HG03280 (cell line): Measurements from ENCODE around the gene OSM.

ENCODE experiments used
- ATAC-seq: cut with Tn5 transposase; IDR thresholded peaks from one replicate; pipeline ENCODE4 v1.9.1; 2021; ENCODE audit warnings: mild to moderate bottlenecking, moderate library complexity; ENCODE audit not compliant: unreplicated experiment

OSM gene

DNA sequence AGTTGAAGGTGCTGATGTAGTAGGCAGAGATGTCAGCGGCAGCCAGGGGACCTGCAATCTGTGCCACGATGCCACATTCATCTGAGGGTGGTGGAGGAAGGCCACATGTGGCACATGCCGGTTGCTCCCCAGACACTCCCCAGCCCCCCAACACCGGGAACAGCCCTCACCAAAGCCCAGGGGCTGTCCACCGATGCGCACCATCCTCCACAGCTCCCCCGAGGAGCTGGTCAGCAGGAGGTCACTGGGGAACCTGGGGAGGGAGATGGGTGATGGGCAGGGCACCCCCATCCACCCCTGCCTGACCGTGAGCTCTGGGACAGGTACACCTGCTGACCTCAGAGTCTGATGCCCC lies 19.2 kb upstream of the OSM start:
- no peak for ATAC-seq

- ATAC-seq: no peak
Measured at GRCh38 chr22:30285176-30285845, 18.7 kb upstream of the OSM start.

- ATAC-seq: no peak
Measured at GRCh38 chr22:30284666-30285065, 18.0 kb upstream of the OSM start.

DNA sequence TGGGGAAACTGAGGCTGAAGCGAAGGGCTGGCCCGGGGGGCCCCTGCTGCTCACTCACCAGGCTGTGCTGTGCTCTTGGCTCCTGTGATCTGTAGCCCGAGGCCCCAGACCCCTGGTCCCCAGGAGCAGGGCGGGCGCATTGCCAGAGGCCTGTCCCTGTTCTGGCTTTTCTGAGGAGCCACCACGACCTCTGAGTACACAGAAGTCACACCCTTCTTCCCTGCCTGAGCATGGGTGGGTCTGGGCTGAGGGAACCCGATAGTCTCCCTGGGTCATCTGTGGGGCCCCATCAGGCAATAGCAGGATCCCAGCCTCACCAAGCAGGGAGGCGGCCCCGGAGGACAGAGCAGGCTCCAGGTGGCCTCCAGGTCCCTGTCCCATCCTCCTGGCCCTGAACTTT lies 17.5 kb upstream of the OSM start:
- ATAC-seq: no peak

DNA sequence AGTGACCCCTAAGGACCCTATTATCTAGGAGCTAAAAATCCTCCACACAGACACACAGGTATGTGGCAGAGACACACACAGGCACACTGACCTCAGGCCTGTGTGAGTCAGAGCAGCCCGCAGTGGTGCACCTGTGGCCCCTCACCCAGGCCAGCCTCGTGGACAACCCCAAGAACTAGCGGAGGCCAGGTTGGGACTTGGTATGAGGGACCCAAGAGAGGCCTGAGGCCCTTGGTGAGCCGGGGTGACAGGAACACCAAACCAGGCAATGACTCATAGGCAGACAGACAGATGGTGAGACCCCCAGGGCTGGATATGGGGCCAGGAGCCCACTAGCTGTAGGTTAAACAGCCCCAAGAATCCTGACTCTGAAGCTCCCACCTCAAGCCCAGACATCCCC lies 16.7 kb upstream of the OSM start:
- ATAC-seq: no peak

DNA sequence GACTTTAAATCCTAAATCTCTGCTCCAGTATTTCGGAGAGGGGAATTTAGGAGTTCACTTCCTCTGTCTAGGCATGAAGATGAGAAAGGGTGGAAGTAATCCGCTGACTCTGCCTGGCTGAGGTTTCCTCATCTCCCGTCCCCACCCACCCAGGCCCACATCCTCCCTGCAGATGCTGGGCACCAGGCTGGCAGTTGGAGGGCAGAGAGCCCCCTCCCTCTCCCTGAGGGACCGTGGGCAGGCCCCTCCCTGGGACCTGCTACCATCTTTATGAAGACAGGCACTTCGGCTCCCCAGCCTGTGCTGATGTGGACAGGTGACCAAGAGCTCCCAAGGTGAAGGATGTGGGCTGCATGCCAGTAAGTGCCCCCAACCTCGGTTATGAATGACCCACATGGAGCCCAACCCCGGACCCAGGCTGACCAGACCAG lies 16.0 kb upstream of the OSM start:
- no peak for ATAC-seq

DNA sequence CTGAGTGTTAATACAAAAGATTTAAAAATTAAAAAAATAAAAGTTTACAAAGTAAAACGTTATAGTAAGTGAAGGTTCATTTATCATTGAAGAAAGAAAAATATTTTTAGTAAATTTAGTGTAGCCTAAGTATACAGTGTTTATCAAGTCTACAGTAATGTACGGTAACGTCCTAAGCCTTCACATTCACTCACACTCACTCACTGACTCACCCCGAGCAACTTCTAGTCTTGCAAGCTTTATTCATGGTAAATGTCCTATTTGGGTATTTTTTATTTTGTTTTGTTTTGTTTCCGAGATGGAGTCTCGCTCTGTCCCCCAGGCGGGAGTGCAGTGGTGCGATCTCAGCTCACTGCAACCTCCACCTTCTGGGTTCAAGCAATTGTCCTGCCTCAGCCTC lies 13.9 kb upstream of the OSM start:
- no peak for ATAC-seq

DNA sequence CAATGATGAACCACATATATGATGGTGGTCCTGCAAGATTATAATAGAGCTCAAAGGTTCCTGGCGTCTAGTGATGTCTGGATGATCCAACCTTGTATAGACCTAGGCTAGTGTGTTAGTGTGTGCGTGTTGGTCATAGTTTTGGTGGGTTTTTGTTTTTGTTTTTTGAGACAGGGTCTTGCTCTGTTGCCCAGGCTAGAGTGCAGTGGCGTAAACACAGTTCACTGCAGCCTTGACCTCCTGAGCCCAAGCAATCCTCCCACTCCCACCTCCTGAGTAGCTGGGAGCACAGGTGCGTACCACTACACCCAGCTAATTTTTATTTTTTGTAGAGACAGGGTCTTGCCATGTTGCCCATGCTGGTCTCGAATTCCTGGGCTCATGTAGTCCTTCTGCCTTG lies 13.3 kb upstream of the OSM start:
- no peak for ATAC-seq

- ATAC-seq: no peak
Measured at GRCh38 chr22:30279046-30279788, 12.6 kb upstream of the OSM start.

DNA sequence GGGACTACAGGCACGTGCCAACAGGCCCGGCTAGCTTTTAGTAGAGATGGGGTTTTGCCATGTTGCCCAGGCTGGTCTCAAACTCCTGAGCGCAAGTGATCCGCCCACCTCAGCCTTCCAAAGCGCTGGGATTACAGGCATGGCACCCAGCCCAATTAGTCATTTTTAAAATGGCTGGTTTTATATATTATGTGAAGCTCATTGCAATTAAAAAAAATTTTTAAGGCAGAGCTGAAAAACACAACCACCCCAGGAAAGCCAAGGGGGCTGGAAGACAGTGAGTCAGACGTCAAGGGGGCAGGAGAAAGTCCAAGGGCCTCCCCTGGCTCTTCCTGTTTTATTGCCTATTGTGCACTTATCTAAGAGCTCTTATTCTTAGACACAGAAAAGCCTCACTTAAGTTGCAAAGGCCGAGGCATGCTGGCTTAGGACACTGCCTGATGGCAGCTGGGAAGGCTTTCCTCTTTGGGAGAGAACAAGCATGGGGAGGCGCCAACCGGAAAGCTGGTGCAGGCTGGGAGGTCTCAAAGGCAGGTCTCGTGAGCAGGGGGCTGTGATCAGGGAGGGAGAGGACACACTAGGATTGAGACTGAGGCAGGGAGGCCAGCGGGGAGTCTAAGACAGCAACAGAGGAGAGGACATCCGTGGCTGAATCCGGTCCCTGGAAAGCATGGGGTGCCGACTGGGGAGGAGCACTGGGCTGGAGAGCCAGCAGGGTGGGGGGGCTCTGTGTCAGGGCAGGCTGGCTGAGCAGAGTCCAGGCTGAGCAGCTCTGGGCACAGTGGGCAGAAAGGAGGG lies 11.1 kb upstream of the OSM start:
- no peak for ATAC-seq

DNA sequence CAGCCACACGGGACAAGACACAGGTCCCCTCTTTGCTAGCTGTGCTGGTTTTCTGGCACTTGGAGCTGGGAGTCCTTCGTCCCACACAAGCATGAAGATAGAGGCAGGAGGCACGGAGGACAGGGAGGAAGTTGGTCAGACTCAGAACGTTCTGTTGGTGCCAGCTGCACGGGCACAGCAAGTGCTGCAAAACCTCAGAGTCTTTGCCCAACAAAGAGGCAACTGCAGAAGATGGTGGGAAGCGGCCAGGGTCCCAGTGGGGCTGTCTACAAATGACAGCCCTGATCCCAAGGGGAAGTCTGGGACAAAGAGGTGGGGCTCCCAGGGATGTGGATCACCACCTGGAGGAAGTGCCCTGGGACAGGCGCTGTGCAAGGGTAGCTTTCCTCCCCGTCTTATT lies 9.4 kb upstream of the OSM start:
- ATAC-seq: no peak

GRCh38 chr22:30275625-30276024 lies 9.0 kb upstream of the OSM start:
- no peak for ATAC-seq

DNA sequence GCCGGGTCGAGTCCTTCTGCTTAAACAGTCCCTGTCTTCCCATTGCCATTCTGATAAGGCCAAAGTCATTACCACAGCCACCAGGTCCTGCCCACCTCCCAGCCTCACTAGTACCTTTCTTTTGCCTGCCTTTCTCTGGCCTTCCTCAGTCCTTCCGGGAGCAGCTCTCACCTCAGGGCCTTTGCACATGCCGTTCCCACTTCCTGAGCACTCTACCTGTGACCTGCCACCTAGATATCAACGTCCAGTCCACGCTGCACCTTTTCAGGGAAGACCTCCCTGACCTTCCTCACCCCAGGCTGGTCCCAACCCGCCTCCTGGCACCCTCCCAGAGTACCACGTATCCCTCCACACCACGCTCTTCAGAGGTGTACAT lies 7.8 kb upstream of the OSM start:
- no peak for ATAC-seq

GRCh38 chr22:30273711-30274436 lies 7.2 kb upstream of the OSM start:
- ATAC-seq: no peak

DNA sequence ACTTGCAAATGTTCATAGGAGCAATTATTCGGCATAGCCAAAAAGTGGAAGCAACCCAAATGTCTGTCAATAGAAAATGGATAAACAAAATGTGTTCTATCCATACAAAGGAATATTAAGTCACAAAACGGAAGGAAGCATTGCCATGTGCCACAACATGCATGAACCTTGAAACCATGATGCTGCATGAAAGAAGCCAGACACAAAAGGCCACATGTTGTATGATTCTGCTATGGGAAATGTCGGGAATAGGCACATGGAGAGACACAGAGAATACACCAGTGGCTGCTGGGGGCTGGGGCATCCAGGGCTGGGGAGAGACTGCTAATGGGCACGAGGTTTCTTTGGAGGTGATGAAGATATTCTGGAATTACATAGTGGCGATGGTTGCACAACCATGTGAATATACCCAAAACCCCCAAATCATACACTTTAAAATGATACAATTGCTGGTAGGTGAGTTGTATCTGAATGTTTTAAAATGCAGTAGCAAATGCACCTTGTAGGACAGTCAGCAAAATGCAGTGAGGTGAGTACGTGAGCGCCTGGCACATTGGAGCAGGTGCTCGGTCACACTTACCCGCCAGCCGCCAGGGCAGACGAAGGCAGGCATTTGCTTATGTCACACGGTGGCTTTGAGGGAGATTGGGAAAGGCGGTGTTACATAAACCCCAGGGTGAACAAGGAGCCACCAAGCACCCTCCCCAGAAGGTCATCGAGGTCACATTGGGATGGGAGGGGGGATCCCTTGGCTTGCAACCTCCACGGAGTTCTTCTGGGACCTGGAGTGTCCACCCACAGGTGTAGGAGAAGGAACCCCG lies 6.3 kb upstream of the OSM start:
- ATAC-seq: no peak

DNA sequence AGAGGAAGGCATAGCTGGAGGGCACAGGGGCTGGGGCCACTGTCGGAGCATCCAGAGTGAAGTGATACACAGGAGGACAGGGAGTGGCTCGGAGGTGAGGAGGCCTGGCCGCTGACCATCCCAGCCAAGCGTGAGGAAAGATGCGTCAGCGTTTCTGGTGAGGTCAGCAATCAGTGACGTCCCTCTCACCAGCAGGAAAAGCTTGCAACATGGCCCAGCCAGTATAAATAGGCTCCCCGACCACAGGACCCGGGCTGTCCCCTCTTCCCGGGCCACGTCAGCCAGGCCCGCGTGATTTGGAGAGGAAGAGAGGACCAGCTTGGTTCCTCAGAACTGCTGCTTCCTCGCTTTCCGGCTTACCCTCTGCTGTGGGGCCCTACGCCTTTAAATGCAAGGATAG lies 4.2 kb upstream of the OSM start:
- no peak for ATAC-seq

DNA sequence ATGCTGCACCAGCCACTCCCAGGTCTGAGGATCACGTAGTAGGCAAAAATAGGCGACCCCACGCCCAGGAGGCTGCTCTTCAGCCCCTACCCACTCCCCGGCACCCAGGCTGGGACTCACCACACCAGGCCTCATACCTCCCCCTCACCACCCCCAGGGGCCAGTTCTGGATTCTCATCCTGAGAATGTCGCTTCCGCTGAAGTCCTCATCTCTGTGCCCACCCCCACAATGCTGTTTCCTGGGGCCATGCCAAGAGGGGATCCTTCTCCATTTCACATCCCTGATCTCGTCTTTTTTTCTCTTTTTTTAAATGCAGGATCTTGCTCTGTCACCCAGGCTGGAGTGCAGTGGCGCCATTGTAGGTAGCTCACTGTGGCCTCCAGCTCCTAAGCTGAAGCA lies 1.7 kb upstream of the OSM start:
- no peak for ATAC-seq

GRCh38 chr22:30267382-30268302 lies 991 bp upstream of the OSM start:
- no peak for ATAC-seq

DNA sequence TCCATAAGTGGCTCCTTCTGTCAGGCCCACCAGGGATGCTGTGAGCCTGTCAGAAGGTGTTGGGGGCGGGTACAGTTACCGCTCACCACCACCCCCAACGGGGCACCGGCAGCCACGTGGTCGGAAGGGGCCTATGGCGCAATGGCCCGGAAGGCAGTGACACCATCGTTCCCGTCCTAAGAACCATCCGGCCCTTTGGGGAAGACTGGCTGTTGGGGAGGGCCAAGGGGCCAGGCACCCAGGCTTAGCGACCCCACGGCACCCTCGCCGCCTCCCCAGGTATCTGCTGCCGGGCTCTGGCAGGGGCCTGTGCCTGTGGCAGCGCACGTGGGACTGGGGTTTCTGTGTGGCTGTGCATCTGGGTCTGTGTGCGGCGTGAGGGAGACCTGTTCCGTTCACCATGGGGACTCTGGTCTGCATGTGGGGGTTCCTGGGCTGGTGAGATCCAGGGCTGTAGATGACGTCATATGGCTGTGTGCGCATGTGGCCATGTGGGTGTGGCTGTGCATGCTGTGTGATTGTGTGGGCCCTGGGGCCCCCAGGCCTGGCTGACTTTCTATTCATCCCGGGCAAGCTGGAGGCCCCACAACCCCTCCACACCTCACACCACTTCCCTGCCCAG lies 717 bp downstream of the OSM start:
- peak; percentile 77 for ATAC-seq
